ENCODE measurements around the gene CCR6. TPM values are rescaled to one million over a fixed set of nuclear protein-coding genes. Genes with fewer than 3 reads are reported as not detected.
"Not testable (repeated sequence)": the region's sequence is repeated elsewhere in the genome, so short reads cannot be mapped to it uniquely, and the experiment has no call there.

Gene CCR6
- total RNA-seq, 1 donor from 2014 or later = not detected

DNA sequence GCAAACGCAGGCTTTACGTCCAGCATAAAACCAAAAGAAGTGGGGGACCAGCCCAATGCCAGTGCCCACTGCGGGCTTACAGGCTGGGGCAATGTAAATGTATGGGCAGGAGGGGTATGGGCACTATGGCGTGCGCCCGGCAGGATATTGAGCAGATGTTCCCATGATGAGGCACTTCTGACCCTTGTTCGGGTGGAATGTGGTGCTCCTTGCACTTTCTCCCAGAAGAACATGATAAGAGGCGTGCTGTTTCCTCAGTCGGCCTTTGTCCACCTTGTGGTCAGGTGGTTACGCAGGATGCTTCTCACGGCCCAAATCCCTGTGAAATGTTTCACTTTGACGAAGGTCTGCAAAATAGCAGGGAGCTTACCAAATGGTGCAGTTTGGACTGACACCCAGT lies 39.7 kb downstream of the CCR6 start:
- H3K9me3 Mint-ChIP-seq (ENCODE audit: unreplicated experiment) = no peaks in the 10 kb centered on the region
- H3K27ac Mint-ChIP-seq (ENCODE audit: unreplicated experiment) = no peak overlapping the region
- TF ChIP-seq, protein P1, sequence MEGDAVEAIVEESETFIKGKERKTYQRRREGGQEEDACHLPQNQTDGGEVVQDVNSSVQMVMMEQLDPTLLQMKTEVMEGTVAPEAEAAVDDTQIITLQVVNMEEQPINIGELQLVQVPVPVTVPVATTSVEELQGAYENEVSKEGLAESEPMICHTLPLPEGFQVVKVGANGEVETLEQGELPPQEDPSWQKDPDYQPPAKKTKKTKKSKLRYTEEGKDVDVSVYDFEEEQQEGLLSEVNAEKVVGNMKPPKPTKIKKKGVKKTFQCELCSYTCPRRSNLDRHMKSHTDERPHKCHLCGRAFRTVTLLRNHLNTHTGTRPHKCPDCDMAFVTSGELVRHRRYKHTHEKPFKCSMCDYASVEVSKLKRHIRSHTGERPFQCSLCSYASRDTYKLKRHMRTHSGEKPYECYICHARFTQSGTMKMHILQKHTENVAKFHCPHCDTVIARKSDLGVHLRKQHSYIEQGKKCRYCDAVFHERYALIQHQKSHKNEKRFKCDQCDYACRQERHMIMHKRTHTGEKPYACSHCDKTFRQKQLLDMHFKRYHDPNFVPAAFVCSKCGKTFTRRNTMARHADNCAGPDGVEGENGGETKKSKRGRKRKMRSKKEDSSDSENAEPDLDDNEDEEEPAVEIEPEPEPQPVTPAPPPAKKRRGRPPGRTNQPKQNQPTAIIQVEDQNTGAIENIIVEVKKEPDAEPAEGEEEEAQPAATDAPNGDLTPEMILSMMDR (IDR thresholded peaks at IDR 0.05; ENCODE audit: unreplicated experiment) = no peak
- H3K4me1 Mint-ChIP-seq (ENCODE audit: unreplicated experiment) = no peaks in the 10 kb centered on the region
- H3K36me3 Mint-ChIP-seq (ENCODE audit: low read depth, unreplicated experiment) = no peaks in the 10 kb centered on the region
- no peak for DNase-seq (ENCODE audit: low spot score)
- no peak overlapping the region for H3K4me3 Mint-ChIP-seq (ENCODE audit: unreplicated experiment)
- no peaks in the 10 kb centered on the region for H3K27me3 Mint-ChIP-seq (ENCODE audit: unreplicated experiment)

DNA sequence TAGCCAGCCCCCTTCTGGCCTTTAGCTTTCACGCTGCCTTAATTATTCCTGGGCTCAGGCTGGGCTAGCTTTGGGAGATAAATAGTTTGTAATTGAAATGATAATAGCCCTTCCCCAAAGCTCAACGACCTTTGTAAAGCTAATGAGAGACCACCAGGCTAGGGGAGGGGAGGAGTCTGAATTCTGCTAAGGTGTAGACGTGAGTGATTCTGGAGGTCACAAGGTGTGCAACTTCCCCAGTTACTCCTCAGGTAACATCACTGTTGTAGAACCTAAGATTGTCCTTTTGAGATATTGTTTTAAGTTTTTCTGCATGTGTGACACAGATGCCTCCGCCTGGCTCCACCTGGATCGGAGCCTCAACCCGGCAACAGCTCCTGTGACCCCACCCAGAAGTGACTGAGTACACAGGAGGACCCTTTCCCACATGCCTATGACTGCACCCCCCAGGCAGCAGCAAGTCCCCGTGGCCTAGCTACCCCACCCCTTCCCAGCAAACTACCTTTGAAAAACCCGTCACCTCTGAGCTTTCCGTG lies 40.6 kb downstream of the CCR6 start:
- Mint-ChIP-seq H3K4me3 (ENCODE audit: unreplicated experiment) (no peak overlapping the region), H3K27ac (ENCODE audit: unreplicated experiment) (no peak overlapping the region), H3K9me3 (ENCODE audit: unreplicated experiment) (no peaks in the 10 kb centered on the region), H3K27me3 (ENCODE audit: unreplicated experiment) (no peaks in the 10 kb centered on the region), H3K36me3 (ENCODE audit: low read depth, unreplicated experiment) (no peaks in the 10 kb centered on the region), H3K4me1 (ENCODE audit: unreplicated experiment) (no peaks in the 10 kb centered on the region)
- TF ChIP-seq, protein P1 (IDR thresholded peaks at IDR 0.05; ENCODE audit: unreplicated experiment) = no peak
- DNase-seq (ENCODE audit: low spot score) = no peak

DNA sequence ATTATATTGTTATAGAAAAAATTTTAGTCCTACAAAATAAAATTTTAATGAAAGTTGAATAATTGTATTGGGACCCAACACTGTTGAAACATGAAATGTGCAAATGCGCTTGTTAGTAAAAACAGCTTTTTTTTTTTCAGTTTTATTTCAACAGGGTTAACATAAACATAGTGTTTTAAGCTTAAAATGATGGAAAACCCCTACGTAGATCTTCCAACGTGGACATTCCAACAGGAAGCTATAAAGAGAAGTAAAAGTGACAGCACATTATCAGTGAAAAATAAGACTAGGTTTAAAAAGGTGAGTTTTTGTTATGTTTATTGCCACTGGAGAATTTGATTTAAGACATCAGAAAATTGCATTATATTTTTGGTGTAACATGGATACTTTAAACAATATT lies 41.4 kb downstream of the CCR6 start:
- Mint-ChIP-seq H3K4me3 (ENCODE audit: unreplicated experiment) (no peak overlapping the region), H3K27ac (ENCODE audit: unreplicated experiment) (no peak overlapping the region), H3K27me3 (ENCODE audit: unreplicated experiment) (no peaks in the 10 kb centered on the region), H3K36me3 (ENCODE audit: low read depth, unreplicated experiment) (no peaks in the 10 kb centered on the region), H3K9me3 (ENCODE audit: unreplicated experiment) (no peaks in the 10 kb centered on the region), H3K4me1 (ENCODE audit: unreplicated experiment) (no peaks in the 10 kb centered on the region)
- no peak for DNase-seq (ENCODE audit: low spot score)
- TF ChIP-seq, protein P1 (IDR thresholded peaks at IDR 0.05; ENCODE audit: unreplicated experiment) = no peak

DNA sequence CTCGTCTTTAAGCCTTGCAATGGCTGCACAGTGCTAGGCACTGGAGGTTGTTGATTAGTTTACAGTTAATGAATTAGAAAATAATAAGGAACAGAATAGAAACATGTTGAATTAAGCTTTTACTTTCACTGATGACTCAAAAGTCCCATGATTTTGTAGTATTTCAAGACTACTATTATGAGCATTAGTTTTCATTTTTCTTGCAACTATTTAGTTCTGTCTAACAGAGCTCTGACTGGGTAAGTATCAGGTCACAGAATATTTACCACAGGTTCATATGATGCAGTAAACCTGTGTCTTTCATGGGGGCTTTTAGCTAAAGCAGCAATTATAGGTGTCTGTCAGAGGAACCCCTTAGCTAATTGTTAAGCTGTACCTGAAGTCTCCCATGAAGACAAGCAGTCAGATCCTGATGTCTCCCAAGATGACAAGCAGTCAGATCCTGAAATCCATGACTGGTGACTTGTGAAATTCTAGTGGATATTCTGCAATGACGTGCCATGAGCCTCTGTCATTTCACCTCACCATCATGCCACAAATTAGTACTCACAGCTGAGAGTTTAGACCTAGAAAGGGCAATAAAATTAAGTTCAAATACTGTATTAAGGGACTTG lies 43.1 kb downstream of the CCR6 start:
- Mint-ChIP-seq H3K36me3 (ENCODE audit: low read depth, unreplicated experiment) (no peaks in the 10 kb centered on the region), H3K27me3 (ENCODE audit: unreplicated experiment) (peaks cover 3% of the 10 kb centered on the region), H3K4me3 (ENCODE audit: unreplicated experiment) (no peak overlapping the region), H3K4me1 (ENCODE audit: unreplicated experiment) (no peaks in the 10 kb centered on the region), H3K27ac (ENCODE audit: unreplicated experiment) (no peak overlapping the region), H3K9me3 (ENCODE audit: unreplicated experiment) (no peaks in the 10 kb centered on the region)
- no peak for DNase-seq (ENCODE audit: low spot score)
- TF ChIP-seq, protein P1 (IDR thresholded peaks at IDR 0.05; ENCODE audit: unreplicated experiment) = no peak

DNA sequence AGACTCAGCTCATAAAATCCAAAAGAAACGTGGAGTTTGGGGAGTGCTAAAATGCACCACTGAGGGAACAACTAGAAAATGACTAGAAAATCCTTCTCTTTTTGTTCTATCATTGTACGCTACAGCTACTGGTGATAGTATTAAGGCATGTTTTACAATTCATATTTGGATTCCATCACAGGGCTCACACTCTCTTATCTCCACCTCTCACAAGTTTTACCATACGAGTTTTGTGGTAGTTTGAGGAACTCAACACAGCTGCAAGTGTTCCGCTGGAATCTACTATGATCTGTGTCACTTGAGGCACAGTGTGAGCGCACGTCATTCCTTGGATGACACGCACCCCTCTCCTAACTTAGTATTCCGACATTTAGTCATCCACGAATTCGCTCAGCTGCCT lies 44.8 kb downstream of the CCR6 start:
- not testable (repeated sequence) for H3K27me3 Mint-ChIP-seq (ENCODE audit: unreplicated experiment); H3K4me1 Mint-ChIP-seq (ENCODE audit: unreplicated experiment)

DNA sequence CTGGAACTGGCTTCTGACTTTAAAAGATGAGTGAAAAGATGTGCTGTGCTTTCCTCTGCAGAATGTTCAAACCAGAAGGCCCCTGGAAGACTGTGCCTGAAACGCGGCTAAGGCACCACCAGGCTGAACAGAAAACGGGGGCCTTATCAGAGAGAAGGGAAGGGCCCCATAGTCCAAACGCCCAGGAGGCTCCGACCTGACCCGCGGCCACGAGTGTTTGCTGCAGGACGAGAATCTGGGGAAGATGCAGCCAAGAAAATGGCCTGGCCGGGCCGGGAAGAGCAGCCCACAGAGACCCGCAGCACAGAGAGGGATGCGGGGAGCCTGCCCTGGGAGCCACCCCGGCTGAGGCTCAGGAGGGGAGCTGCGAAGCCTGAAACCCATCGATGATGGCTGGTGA lies 45.4 kb downstream of the CCR6 start:
- H3K27me3 Mint-ChIP-seq (ENCODE audit: unreplicated experiment); DNase-seq (ENCODE audit: low spot score); H3K27ac Mint-ChIP-seq (ENCODE audit: unreplicated experiment); H3K36me3 Mint-ChIP-seq (ENCODE audit: low read depth, unreplicated experiment); H3K9me3 Mint-ChIP-seq (ENCODE audit: unreplicated experiment); H3K4me3 Mint-ChIP-seq (ENCODE audit: unreplicated experiment); H3K4me1 Mint-ChIP-seq (ENCODE audit: unreplicated experiment): not testable (repeated sequence)

More for the DNA sequence above, 44.8 kb downstream of the CCR6 start:
- H3K27ac Mint-ChIP-seq (ENCODE audit: unreplicated experiment); DNase-seq (ENCODE audit: low spot score); H3K36me3 Mint-ChIP-seq (ENCODE audit: low read depth, unreplicated experiment); H3K9me3 Mint-ChIP-seq (ENCODE audit: unreplicated experiment); H3K4me3 Mint-ChIP-seq (ENCODE audit: unreplicated experiment): not testable (repeated sequence)

DNA sequence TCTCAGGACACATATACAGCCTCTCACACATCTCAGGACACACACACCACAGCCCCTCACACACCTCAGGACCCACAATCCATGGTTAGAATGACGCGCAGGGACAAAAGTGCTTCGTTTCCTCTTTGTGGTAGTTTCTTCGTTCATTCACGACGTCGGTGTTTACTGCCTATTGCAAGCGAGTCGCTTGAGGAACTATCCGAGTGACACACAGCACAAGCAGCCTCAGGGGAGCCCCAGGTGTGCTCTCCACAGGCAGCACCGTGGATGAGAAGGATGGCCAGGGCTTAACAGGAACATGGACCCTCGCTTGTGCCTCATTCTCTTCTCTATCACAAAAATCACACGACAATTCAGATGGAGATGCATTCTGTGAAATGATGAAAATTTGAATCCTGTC lies 47.0 kb downstream of the CCR6 start:
- DNase-seq (ENCODE audit: low spot score); H3K36me3 Mint-ChIP-seq (ENCODE audit: low read depth, unreplicated experiment); H3K4me1 Mint-ChIP-seq (ENCODE audit: unreplicated experiment); H3K27ac Mint-ChIP-seq (ENCODE audit: unreplicated experiment); H3K27me3 Mint-ChIP-seq (ENCODE audit: unreplicated experiment); H3K9me3 Mint-ChIP-seq (ENCODE audit: unreplicated experiment); H3K4me3 Mint-ChIP-seq (ENCODE audit: unreplicated experiment): not testable (repeated sequence)

DNA sequence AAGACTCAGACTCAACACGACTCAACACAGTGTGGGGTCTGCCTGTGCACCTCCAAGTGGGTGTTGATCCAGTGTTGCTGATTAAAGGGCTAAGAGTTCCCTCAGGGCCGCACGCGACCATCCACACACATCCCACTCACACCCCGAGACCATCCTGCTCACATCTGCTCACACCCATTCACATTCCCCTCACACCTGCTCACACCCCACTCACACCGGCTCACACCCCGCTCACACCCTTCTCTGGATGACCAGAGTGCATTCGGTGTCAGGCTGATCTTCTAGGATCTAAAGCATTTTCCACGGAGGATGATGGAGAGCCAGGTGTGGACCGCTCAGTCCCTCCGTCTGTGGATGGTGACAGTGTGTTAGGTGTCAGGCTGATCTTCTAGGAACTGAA lies 48.4 kb downstream of the CCR6 start:
- not testable (repeated sequence) for H3K4me1 Mint-ChIP-seq (ENCODE audit: unreplicated experiment); H3K27ac Mint-ChIP-seq (ENCODE audit: unreplicated experiment); H3K27me3 Mint-ChIP-seq (ENCODE audit: unreplicated experiment); H3K36me3 Mint-ChIP-seq (ENCODE audit: low read depth, unreplicated experiment); DNase-seq (ENCODE audit: low spot score); H3K9me3 Mint-ChIP-seq (ENCODE audit: unreplicated experiment); H3K4me3 Mint-ChIP-seq (ENCODE audit: unreplicated experiment)

DNA sequence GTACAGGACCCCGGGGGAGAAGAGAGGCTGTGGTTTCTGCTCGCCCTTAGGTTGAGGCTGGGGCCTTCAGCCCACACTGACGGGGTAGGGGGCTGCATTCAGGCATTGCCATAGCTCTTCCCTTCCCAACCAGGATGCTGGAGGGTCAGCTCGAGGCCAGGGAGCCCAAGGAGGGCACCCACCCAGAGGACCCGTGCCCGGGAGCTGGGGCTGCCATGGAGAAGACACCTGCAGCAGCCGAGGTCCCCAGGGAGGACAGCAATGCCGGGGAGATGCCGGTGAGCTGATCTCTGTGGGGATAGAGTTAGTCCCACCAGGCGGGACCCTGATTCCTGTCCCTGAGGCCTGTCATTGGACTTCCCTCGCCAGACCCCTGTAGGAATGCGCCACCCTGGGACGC lies 49.1 kb downstream of the CCR6 start:
- not testable (repeated sequence) for DNase-seq (ENCODE audit: low spot score); H3K27me3 Mint-ChIP-seq (ENCODE audit: unreplicated experiment); H3K27ac Mint-ChIP-seq (ENCODE audit: unreplicated experiment); H3K36me3 Mint-ChIP-seq (ENCODE audit: low read depth, unreplicated experiment); H3K4me3 Mint-ChIP-seq (ENCODE audit: unreplicated experiment); H3K4me1 Mint-ChIP-seq (ENCODE audit: unreplicated experiment); H3K9me3 Mint-ChIP-seq (ENCODE audit: unreplicated experiment)

Data from endothelial cell (in vitro differentiated cells).